T-helper 22 cell (primary cell): ENCODE measurements around the gene ZC3H14.

Experiments used
- DNase-seq: peaks from one replicate; pipeline ENCODE4 v3.0.0-alpha.2; 2020; ENCODE audit warnings: low read depth

ZC3H14 gene

GRCh38 chr14:88551980-88552431 is 10.8 kb upstream of the ZC3H14 start:
- DNase-seq, result no peak

GRCh38 chr14:88552876-88553275 is 10.0 kb upstream of the ZC3H14 start:
- DNase-seq, result no peak

GRCh38 chr14:88553886-88554456 is 8.9 kb upstream of the ZC3H14 start:
- DNase-seq, result no peak

GRCh38 chr14:88554457-88555286 is 8.2 kb upstream of the ZC3H14 start, which contains the start of gene PTPN21:
PTPN21 (minus strand) TSS chr14:88555007; CDS start chr14:88550417, 4,590 bp downstream.
- no peak for DNase-seq

- no peak for DNase-seq
Measured at GRCh38 chr14:88556581-88556980, 6.3 kb upstream of the ZC3H14 start.

GRCh38 chr14:88559852-88560251 is 3.0 kb upstream of the ZC3H14 start:
- DNase-seq, result no peak

- no peak for DNase-seq
Measured at GRCh38 chr14:88562532-88562830, 356 bp upstream of the ZC3H14 start.

- no peak for DNase-seq
Measured at GRCh38 chr14:88563845-88564244, 1.0 kb downstream of the ZC3H14 start.

GRCh38 chr14:88565427-88565826 is 2.6 kb downstream of the ZC3H14 start:
- no peak for DNase-seq

- DNase-seq, result no peak
Measured at GRCh38 chr14:88568196-88568595, 5.4 kb downstream of the ZC3H14 start.

GRCh38 chr14:88572117-88572516 is 9.3 kb downstream of the ZC3H14 start:
- no peak for DNase-seq

- no peak for DNase-seq
Measured at GRCh38 chr14:88576222-88576621, 13.4 kb downstream of the ZC3H14 start.

- no peak for DNase-seq
Measured at GRCh38 chr14:88584451-88584850, 21.6 kb downstream of the ZC3H14 start.

GRCh38 chr14:88588081-88588480 is 25.2 kb downstream of the ZC3H14 start:
- no peak for DNase-seq

GRCh38 chr14:88590173-88590572 is 27.3 kb downstream of the ZC3H14 start:
- no peak for DNase-seq

GRCh38 chr14:88592031-88592430 is 29.2 kb downstream of the ZC3H14 start:
- no peak for DNase-seq

- no peak for DNase-seq
Measured at GRCh38 chr14:88597038-88597437, 34.2 kb downstream of the ZC3H14 start.

GRCh38 chr14:88597601-88598000 is 34.8 kb downstream of the ZC3H14 start:
- no peak for DNase-seq

- no peak for DNase-seq
Measured at GRCh38 chr14:88598097-88598675, 35.3 kb downstream of the ZC3H14 start.

- DNase-seq, result no peak
Measured at GRCh38 chr14:88599326-88599725, 36.5 kb downstream of the ZC3H14 start.

GRCh38 chr14:88599761-88600439 is 37.1 kb downstream of the ZC3H14 start:
- no peak for DNase-seq

GRCh38 chr14:88604212-88604611 is 41.4 kb downstream of the ZC3H14 start:
- DNase-seq, result no peak

- DNase-seq, result no peak
Measured at GRCh38 chr14:88605594-88605993, 42.8 kb downstream of the ZC3H14 start.
